NCI-H345 treated with DMSO at 0.1 percent for 48 hours (cell line): ENCODE results near the gene FARS2.

Experiments used
- DNase-seq: peaks from one replicate; lab custom pipeline; 2025; ENCODE audit not compliant: unreplicated experiment; lab: John Stamatoyannopoulos, UW

FARS2 gene

DNA sequence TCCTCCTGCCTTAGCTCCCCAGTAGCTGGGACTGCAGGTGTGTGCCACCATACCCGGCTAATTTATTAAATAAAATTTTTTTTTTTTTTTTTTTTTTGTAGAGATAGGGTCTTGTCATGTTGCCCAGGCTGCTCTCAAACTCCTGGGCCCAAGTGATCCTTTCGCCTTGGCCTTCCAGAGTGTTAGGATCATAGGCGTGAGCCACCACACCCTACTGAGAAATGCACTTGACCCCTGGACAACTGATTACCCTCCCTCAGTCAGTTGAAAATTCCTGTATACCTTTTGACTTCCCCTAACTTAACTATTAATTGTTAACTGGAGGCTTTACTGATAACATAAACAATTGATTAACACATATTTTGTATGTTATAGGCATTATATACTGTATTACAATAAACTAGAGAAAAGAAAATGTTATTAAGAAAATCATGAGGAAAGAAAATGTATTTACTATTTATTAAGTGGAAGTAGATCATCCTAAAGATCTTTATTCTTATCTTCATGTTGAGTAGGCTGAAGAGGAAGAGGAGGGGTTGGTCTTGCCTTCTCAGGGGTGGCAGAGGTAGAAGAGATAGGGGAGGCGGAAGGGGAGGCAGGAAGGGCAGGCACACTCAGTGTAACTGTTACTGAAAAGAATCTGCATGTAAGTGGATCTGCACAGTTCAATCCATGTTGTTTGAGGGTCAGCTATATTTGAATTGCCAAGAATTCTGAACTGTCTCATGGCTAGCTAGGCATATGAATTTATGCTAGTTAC, 104.3 kb downstream of the FARS2 start:
- no peak for DNase-seq

DNA sequence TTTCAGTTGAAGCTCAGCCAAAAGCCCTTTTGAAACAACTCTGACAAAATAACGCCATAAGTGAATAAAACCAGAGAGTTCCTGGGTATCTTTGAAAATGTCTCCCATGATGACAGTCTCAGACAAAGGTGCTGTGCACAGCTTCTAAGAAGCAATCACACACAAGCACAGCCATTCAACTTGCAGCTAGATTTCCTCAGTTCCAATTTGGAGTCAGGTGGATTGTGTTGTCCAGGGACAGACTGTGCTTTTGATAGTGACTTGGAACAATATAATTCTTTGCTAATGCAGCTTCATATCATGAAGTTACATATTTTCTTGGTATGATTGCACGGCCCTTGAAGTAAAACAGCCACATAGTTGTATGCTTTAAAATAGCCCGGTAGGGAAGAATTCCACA, 105.6 kb downstream of the FARS2 start:
- DNase-seq: no peak

DNA sequence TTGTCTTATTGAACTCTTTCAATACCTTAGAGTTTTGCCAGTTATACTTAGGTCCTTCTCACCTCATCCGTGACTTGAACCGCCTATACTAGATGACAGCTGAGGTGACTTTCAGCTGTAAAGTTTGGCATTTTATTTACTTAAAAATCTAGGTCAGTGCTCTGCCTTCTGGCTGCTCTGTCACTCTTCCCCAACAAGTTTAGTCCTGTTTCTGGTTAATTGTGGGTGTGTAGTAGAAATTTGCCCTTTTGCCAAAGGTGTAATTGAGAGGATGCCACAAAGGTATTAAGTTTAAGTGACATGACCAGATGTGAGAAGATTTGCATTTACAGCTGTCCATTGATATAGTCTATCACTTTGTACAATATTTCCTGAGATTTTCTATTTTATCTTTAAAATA, 106.2 kb downstream of the FARS2 start:
- no peak for DNase-seq

DNA sequence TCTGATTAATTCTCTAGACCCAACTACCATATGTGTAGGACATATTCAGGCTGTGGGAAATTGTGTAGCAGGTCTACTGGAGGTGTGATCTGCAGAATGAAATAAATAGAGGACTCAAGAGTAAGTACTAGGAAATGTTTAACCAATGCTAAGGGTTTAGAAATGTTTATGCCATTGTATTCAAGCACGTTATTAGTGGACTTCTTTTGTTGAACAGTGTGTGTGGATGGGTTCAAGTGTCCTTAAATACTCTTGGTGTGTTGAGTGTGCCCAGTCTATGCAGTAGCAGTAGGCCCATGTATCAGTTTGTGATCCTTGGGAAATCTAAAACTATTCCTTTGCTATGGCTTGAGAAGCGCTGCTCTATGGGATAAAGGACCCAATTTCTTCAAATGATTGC, 112.1 kb downstream of the FARS2 start:
- DNase-seq: no peak

DNA sequence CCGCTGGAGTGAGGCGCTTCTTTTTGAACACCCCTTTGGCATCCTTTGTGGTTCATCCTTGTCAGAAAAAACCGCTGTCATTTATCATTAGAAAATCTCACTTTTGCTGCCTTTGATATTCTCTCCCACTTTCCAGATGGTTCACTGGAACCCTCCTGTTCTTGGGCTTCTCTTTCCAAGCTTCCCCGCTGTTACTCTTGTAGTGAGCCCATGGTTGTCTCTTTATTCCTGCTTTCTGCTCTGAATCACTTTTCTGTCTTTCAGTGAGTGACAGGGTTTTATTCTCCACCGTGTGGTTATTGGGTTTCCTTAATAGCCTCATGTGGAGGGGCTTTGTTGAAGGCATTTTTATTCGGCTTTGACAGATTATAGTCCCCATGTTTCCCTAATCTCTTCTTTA, 117.0 kb downstream of the FARS2 start:
- DNase-seq: no peak

DNA sequence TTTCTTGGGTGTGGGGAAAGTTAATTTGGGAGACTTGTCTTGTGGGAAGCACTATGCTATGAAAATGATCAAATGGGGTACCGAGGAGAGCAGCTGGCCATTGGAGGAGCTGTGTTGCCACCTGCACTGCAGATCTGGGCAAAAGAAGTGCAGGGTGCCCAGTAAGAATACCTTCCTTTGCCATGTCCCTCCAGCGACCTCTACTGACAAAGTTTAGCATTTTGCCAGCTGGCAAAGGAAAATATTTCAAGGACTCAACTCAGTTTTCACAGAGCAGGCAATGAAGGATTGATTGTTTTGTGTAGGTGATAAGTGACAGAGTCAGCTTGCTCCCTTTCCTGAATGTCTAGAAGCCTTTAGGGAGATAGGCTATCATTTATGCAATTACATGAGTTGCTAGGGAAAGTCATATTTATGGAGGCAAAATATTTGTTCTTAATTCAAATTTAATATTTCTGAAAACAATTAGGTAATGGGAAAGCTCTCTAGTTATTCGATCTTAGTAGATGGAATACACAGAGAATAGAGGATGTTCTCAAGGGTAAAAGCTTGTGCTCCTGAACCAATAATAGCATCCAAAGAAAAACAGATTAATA, 118.4 kb downstream of the FARS2 start:
- DNase-seq: no peak

DNA sequence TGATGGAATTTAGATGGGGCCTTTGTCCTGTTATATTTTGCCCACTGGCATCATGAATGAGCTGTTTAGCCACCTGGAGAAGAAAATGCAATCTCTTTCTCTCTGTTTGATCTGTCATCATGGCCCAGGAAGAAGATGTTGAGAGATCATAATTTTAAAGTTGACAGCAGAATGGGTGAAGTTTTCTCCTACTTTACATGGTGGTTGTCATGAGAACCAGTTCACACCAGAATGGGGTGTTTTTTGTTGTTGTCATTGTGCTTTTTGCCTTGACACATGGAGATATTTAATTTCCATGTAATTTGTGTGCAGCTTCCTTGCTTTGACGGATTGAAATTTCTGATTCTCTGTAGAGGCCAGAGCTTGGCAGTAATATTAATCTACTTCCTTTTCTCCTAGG, 122.5 kb downstream of the FARS2 start:
- no peak for DNase-seq

DNA sequence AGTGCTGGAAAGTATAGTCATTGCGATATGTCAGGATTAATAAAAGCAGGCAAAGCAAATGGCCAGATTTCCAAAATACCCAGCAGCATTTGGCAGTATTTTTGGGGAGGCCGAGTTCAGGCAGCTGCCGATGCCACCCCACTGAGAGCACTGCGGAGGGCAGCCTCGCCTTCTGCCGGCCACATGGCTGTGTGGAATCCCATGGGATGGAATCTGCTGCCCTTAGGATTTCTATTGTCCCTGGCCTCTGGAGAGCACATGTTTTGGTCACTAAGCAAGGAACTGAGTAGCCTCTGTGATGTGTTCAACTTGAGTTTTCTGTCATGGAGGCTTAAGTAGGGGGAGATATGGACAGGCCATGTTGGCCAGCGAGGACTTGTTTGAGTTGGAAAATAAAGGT, 123.0 kb downstream of the FARS2 start:
- no peak for DNase-seq

DNA sequence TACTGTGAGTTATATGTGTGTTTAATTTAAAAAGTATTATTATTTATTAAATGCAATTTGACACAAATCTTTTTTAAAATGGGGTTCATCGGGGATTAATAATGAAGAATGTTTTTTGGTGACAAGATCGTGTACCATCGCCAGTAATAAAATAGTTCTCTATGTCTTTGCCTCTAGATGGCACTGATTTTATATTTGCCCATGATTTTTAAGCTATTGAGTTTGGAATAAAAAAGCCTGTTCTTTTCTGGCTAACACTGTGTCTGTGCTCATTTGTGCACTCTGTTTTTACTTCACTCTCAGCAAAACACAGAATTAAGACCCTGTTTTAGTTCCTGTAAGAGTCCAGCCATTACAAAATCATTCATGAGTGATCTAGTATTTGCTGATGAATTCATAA, 127.0 kb downstream of the FARS2 start:
- DNase-seq: no peak

DNA sequence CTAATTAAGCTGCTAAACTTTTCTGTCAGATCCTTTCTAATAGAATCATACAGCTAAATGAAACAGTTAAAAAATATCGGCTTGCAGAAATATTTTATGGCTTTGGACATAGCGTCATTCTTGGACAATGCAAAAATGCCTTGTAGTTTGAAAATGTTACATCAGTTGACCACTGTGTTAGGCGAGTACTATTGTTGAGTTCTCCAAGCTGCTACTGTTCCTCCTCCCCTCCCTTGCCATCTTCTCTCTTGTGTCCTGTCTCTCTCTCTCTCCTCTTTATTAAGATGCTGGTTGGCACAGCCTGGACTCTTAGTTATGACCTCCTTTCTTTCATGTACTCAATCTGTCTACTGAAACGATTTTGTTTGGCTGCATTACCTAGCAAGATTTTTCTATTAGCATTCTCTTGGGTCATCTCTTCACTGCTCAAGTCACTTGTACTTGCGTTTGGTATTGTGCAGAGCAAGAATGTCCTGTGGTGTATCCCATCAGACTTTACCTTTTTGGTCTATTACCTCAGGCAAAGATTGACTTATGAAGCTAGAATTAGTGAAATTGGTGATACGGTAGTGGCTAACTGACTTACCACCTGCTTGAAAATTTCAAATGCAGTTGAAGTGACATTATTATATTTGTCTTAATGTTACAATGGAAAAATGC, 127.9 kb downstream of the FARS2 start:
- DNase-seq: no peak

DNA sequence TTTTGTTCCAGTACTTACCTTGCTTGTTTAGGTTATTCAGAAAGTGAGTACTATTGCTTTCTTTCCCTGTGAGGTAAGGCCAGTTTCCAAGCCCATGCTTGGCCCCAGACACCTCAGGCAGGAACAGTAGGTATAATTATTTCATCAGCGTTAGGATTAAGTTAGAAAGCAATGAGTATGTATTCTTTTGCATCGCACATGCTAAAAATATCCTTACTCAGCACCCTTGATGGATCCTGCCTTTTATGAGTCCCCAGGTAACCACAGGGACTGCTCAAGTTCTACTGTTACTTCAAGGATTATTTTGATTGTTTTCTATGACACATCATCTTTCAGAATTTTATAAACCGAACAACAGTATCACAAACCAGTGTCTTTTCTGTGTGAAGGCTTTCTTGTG, 128.9 kb downstream of the FARS2 start:
- no peak for DNase-seq

DNA sequence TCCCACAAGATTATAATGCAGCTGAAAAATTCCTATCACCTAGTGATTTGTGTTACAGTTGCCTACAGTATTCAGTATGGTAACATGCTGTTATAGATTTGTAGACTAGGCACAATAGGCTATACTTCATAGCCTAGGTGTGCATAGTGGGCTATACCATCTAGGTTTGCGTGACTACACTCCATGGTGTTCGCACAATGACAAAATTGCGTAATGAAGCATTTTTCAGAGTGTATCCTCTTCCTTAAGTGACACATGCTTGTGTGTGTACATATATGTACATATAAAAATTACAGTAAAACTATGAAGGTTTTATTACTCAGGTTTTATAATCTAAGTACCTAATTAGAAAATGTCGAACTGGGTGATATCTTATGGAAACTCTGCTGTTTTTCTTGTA, 133.0 kb downstream of the FARS2 start:
- no peak for DNase-seq

DNA sequence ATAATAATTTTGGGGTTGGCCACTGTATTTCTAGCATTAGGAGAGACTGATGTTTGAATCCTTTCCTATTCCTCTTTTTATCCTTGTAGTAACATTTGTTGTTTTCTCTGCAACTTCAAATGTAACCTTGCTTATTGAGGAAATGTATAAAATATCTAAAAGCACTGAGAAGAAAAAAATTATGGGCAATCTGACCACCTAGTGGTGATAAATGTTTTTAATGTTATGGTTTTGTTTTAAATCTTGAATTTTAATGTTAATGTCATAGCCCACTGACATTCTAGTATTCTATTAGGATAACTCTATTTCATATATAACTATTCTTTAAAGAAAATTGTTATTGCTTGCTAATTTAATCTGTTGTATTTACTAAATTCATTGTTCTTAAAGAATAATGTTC, 134.4 kb downstream of the FARS2 start:
- no peak for DNase-seq

DNA sequence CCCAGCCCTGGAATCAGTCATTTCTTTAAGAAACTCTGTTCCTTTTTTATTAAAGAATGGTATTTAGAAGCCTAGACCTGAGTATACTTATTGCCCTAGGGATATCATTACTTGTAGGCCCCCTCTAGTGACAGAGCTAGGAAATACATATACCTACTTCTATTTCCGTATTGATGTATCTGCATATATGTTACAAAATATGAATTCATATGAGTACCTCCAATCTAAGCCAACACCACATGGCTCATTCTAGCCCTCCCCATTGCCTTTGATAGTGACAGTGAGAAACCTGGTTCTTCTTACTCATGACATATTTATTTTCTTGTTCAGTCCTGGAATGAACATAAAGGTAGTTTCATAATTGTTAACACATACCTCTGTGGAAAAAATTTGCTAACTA, 137.2 kb downstream of the FARS2 start:
- DNase-seq: no peak

DNA sequence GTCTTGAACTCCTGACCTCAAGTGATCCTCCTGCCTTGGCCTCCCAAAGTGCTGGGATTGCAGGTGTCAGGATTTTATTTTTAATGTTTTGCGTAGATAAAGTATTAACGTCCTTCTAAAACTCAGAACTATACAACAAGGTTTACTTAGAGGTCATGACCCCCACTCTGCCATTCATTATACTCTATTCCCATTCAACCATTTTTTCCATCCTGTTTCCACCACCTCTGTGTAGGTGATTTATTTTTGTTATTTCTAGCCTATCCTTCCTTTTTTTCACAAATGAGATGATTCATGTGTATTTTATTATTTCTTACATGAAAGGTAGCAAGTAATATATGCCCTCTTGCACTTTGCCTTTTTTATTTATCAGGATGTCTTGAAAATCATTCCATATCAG, 138.1 kb downstream of the FARS2 start:
- DNase-seq: no peak

DNA sequence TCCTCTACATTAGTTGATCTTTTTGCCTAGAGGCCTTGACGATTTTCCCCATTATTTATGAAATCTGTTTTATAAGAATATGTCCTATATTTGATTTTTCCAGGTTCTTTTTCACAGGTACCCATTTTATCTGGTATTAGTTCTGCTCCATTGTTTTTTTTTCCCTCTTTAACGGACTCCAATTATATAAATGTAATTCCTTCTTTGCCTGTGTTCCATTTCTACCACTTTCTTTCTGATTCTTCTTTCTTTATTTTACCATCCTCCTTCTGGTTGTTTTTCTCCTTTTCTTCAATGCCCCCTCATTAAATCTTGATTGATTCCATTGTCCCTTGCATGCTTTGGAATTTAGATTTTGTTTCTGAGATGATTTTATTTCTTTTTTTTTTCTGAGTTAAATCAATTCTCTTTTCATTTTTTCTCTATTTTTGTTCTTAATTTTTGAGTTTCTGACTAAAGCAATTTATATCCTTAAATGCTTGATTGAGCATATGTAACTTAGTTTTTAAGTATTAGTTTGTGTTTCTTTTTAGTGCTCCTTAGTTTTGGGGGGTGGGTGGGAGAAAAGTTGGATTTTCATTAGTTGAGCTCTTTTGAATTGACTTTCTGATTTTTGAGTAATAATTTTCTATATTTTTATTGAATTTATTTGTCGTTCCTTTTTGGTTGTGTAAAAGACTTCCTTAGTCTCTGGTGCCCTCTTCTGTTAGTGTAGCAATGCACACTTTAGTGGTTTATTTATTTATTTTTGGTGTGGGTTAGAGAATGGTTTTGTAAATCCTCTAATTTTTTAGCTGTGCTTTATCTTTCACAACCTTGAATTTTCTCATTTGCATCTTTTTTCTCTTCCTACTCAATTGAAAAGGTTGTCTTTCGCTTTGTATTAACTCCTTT, 140.8 kb downstream of the FARS2 start:
- no peak for DNase-seq

DNA sequence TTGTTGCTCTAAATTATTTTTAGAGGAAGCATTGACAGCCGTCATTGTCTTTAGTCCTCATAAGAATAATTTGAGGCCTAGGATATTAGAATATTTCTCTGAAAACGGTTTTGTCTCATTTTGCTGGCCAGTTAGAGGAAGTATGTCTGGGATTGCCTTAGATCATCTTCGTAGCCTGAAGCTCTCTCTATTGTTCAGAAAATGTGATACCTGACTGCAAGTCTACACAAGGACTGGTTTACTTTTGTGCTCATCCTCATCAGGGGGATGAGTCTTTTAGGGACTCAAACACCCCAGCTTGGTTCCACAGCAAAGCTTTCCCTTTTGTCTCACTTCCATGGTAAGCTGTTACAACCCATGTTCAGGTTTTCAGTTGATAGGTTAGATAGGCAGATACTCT, 141.8 kb downstream of the FARS2 start:
- no peak for DNase-seq

DNA sequence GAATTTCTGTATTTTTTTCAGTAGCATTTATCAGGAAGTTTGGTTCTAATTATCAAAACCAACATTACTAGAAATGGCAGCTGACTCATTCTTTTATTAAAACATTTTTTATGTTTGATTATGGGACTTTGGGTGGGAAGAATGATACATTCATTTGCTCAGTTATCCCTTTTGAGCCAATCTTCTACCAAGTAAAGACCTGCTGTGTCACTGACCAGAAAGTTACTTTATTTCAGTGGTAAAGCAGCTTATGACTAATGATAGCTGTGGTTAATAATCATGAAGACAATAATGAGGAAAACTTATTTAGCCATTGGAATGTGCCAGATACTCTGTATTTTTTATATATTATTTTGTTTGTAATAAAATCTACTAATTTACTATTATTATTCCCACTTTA, 142.3 kb downstream of the FARS2 start:
- DNase-seq: no peak

DNA sequence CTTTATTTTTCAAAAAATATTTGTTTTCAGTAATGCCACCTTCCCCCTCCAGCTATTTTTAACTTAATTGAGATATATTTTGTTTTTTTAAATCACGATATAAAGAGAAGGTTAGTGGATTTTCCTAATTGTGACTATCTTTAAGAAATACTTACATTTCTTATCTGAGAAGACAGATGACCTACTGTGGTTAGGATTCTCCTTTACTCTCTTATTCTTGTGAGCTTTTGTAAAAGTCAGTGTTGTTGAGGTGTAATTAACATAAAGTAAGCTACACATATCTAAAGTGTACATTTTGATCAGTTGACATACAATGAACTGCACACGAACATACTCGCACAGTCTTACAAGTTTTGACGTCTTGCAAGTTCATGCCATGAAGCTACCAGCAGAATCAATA, 144.7 kb downstream of the FARS2 start:
- no peak for DNase-seq

DNA sequence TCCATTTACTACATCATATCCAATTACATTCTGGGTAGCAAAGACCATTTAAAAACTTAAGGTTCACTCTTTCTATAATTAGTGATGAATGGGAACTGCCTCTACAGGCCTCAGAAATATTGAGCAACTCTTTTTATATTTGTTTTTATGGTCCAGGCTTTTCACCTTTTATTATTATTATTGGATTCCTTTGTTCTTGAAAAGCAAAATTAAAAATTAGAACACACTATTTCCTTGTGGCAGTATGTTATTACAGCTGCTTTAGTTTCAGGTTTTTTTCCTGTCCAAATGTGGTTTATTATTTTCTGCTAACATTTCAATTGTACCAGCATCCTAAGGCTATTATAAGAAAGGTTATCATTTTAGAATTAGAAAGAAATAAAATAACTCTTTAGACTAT, 150.1 kb downstream of the FARS2 start:
- DNase-seq: no peak

DNA sequence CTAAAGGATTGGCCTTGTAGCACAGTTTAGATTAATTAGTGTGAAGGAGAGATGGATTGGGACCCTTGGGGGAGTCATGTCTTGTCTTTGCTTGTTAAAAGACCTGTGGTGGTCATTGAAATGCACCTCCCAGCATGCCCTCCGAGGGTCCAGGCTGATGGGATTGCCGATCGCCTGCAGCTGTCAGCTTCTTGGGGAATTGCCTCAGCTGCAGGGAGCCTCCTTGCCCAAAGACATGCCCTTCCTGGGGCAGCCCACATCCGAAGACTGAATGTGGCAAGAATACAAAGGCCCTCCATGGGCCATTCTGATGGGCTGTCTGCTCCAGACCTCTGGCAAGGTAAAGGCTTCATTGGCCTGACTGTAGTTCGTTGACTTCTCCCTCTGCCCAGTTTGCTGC, 150.7 kb downstream of the FARS2 start:
- no peak for DNase-seq

DNA sequence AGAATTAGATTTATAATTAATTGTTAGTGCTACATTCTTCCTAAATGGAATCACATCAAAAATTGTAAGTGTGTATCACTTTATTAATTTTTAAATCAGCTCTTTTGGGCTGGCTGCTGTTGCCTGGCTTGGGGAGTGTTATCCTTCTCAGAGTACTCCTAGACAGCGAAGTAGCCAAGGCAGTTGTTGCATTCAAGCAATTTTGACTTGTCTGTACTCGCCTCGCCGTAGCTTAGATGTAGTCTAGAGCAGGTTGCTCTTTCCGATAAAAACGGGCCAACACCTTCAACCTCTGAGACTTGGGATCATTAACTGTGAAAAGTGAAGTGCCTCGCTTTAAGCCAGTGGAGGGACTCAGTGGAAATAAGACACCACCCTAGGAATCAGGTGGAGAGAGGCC, 151.3 kb downstream of the FARS2 start:
- DNase-seq: no peak
